Embryonic facial prominence (tissue), 1 donor: ENCODE data around the gene NOA1.
"Not testable (repeated sequence)": the region's sequence is repeated elsewhere in the genome, so short reads cannot be mapped to it uniquely, and the experiment has no call there.

Experiments used
- DNase-seq: peaks from one replicate; pipeline ENCODE4 v3.0.0-alpha.2; 2016; ENCODE audit errors: extremely low spot score

Gene NOA1

DNA sequence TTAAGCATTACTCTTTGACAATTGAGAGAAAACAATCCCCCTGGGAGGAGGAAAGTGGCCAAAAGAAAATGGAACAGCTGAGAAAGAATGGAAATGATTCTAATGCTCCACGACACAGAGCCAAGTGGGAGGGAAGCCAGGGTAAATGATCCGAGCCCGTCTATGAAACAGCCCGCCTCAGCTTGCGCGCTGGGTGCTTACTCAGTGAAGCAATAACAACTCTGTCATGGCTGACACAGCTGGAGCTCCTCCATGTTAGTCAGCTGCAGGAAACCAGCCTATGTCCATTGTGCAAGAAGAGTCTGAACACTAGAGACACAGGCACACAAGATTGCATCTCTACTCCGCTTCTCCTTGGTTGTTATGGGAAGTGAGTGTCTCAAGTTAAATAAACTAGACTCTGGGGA is 19.3 kb downstream of the NOA1 start:
- peak; percentile 40 for DNase-seq

DNA sequence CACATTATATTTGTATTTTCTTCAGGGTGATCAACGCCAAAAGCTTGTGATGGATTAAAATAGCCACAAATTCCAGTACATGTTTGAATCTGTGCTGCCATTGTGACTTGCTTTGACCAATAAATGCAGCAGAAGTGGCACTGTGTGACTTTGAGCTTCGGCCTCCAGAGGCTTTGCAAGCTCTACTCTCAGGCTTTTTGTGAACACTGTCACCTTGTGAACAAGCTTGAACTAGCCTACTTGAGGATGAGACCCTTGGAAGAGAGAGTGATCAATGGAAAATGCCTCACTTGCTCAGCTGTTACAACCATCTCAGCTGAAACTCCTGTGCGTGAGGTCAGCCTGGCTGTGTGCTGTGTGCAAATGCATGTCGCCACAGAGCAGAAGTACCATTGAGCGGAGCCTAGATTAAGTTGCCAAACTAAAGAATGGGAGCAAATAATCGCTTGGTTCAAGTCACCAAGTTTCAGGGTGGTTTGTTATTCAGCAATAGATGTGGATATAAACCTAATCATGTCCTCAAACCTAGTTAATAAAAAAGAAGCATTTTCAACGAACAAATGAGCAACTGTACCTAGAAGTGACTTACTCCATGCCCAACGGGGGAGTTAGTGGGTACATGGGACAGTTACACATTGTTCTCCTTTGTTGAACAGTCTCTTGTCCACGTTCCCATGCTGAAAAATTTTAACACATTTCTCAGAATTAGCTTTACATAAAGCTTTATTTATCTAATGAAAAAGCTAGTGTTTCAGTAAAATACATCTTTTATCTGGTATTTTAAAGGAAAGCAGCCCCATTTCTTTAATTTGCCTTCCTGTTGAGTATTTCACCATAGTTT is 23.5 kb downstream of the NOA1 start:
- DNase-seq: no peak

DNA sequence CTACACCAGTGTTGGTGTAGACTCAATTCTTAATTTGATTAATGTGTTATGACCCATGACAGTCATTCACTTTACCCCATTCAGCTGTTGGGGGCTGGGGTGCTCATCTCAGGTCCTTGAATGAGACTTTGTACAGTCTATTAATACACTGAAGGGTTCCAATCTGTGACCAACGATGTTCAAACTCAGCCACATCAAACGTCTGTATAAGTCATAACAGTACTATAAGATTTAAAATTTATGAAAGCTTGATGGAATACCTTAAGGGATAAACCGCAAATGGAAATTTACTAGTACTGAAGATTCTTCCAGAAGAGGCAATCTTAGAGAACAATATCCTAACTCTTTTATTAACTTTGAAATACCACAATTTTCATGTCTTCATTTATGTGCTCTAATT is 36.0 kb downstream of the NOA1 start:
- DNase-seq: no peak

DNA sequence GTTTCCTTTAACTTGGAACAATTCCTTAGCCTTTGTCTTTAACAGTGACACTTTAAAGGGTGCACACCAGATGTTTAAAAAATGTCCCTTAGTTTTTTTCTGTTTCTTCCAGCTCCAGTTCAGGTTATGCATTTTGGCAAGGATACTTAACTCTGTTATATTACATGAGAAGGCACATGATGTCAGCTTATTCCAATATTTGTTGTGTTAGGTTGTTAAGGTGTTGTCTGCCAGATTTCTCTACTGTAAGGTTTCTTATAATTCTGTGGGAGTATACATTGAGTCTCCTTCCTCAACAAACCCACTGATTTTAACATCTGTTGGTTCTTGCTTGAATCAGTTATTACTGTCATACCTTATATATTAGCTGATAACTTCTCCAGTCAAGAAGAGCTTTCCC is 36.4 kb downstream of the NOA1 start:
- DNase-seq: no peak

DNA sequence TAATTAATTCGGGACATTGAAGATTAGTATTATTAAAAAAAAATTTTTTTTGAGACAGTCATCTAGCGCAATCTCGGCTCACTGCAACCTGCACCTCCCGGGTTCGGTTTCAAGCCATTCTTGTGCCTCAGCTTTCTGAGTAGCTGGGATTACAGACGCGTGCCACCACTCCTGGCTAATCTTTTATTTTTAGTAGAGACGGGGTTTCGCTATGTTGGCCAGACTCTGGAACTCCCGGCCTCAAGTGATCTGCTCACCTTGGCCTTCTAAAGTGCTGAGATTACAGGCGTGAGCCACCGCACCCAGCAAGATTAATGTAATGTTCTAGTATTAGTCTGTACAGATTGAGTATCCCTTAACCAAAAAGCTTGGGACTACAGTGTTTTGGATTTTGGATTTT is 37.0 kb downstream of the NOA1 start:
- no peak for DNase-seq

DNA sequence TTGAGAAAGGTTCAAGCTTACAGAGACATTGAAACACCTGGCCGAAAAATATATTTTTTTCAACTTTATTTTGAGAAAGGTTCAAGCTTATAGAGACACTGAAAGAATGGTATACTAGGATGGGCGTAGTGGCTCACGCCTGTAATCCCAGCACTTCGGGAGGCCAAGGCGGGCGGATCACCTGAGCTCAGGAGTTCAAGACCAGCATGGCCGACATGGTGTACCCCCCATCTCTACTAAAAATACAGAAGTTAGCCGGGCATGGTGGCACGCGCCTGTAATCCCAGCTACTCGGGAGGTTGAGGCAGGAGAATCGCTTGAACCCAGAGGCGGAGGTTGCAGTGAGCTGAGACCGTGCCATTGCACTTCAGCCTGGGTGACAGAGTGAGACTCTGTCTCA is 37.6 kb downstream of the NOA1 start:
- not testable (repeated sequence) for DNase-seq

DNA sequence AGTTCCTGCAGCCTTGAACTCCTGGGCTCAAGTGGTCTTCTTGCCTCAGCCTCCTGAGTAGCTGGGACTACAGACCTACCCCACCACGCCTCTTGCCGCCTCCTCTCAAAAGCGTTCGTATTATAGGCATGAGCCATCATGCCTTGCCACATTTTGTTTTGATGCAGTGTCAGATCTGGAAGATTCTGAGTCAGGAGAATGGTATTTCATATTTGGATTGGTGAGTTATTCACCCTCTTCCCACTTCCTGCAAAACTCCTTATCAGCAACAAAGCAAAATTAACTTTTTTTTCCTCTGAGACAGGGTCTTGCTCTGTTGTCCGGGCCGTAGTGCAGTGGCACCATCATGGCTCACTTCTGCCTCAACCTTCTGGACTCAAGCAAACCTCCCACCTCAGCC is 40.1 kb downstream of the NOA1 start:
- no peak for DNase-seq

DNA sequence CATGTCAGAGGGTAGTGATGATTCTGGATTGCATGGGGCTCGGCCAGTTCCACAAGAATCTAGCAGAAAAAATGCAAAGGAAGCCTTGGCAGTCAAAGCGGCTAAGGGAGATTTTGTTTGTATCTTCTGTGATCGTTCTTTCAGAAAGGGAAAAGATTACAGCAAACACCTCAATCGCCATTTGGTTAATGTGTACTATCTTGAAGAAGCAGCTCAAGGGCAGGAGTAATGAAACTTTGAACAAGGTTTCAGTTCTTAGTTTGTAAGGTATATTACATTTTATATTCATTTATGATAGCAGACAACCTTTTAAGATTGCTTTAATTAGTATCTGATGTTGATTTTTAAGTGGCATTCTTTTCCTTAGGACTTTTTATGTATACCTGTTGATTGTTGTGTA is 45.5 kb downstream of the NOA1 start:
- DNase-seq: no peak

DNA sequence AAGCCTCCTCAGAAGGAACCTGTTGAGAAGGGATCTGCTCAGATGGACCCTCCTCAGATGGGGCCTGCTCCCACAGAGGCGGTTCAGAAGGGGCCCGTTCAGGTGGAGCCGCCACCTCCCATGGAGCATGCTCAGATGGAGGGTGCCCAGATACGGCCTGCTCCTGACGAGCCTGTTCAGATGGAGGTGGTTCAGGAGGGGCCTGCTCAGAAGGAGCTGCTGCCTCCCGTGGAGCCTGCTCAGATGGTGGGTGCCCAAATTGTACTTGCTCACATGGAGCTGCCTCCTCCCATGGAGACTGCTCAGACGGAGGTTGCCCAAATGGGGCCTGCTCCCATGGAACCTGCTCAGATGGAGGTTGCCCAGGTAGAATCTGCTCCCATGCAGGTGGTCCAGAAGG is 46.8 kb downstream of the NOA1 start:
- DNase-seq: no peak

DNA sequence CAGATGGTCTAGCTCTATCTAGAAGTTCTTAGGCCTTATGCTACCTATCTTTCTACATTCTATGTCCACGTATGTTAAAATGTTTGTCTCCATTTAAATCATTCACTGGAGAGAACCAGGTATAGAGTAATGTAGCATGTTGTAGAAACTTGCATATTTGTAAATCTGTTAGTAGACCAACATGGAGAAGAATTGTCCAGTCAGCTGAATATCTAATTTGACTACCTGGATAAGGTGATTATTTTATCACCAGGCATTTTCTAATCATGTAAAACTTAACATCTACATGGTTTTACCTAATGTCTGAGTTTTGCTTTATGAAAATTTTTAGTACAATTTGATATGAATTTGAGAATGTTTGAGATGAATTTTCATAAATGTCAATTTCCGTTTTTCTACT is 50.2 kb downstream of the NOA1 start:
- no peak for DNase-seq

DNA sequence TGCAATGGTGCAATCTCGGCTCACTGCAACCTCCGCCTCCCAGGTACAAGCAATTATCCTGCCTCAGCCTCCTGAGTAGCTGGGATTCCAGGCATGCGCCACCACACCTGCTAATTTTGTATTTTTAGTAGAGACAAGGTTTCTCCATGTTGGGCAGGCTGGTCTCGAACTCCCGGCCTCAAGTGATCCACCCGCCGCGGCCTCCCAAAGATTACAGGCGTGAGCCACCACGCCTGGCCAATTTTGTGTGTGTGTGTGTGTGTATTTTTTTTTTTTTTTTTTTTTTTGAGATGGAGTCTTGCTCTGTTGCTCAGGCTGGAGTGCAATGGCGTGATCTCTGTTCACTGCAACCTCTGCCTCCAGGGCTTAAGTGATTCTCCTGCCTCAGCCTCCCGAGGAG is 62.4 kb downstream of the NOA1 start:
- not testable (repeated sequence) for DNase-seq

DNA sequence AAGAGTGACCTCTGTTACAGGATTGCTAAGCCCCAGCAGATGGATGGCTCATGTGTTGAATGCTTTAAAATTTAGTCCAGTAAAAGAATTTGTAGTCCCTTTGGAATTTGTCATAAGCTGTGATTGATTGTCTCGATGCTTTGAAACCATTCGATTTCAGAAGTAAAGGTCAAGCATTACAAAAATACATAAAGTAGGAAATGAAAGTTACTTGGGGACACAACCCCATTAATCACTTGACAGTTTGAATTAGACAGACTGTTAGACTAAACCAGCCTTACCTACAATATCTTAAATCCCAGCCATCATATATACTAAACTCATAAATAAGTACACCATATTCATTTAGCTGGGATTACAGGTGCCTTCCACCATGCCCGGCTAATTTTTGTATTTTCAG is 63.1 kb downstream of the NOA1 start:
- DNase-seq: no peak
